Tibial nerve (tissue), 4 donors: ENCODE results near the gene MDK. TPM values are rescaled to one million over a fixed set of nuclear protein-coding genes. Genes with fewer than 3 reads are reported as not detected.

Experiments used
- DNase-seq, 2 donors: peaks; one replicate each; pipeline ENCODE4 v3.0.0-alpha.2; 2019; ENCODE audit warnings: low spot score in 2 of 2
- H3K27ac ChIP-seq, 4 donors: fragments of 200-600 bp; sonication (generic) in 3 of 4; one replicate each; pipeline ENCODE4 v1.5.1; 2017 to 2019; ENCODE audit warnings: mild to moderate bottlenecking in 1 of 4
- H3K27me3 ChIP-seq, 2 donors: fragments of 200-600 bp; sonication (generic) in 1 of 2; one replicate each; pipeline versions ENCODE4 v1.5.1 to v1.6.0; 2017 to 2019
- H3K36me3 ChIP-seq, 3 donors: fragments of 200-600 bp; sonication (generic); one replicate each; pipeline ENCODE4 v1.5.1; 2018 to 2019
- H3K4me1 ChIP-seq, 4 donors: fragments of 200-600 bp; sonication (generic) in 3 of 4; one replicate each; pipeline ENCODE4 v1.5.1; 2017 to 2019
- H3K4me3 ChIP-seq, 4 donors: fragments of 200-600 bp; sonication (generic) in 3 of 4; one replicate each; pipeline ENCODE4 v1.5.1; 2017 to 2019; ENCODE audit warnings: mild to moderate bottlenecking in 1 of 4, moderate library complexity in 1 of 4
- H3K9me3 ChIP-seq, 4 donors: fragments of 200-600 bp; sonication (generic) in 3 of 4; one replicate each; pipeline ENCODE4 v1.5.1; 2017 to 2019
- EP300 ChIP-seq, 2 donors: sonication (generic); formaldehyde crosslinking; IDR thresholded peaks; one replicate each; pipeline ENCODE4 v1.6.1; 2017; ENCODE audit warnings: antibody characterized with exemption in 2 of 2, mild to moderate bottlenecking in 1 of 2
- POLR2A ChIP-seq, 2 donors: fragments of 450-650 bp; IDR thresholded peaks; one replicate each; pipeline ENCODE4 v1.6.1; 2017; ENCODE audit warnings: antibody characterized with exemption in 2 of 2, mild to moderate bottlenecking in 2 of 2, moderate library complexity in 2 of 2
- WGBS, 2 donors: methylation state at CpG; one replicate each; pipeline ENCODE4 v1.1.5; 2018; 5-methylcytosine and 5-hydroxymethylcytosine counted together
- total RNA-seq, 4 donors: library from RNA; depleted of rRNA; stranded (reverse); fragments of >200 nt; gene quantifications; one replicate each; pipeline ENCODE4 v1.1.0, GENCODE V29; 2016
- TF ChIP-seq, protein P1 (sequence below), 5 experiments: fragments of 200-600 bp in 3 of 5; fragments of 450-650 bp in 2 of 5; sonication (generic) in 3 of 5; IDR thresholded peaks; one replicate each; pipeline ENCODE4 v1.5.1; 2016 to 2019; ENCODE audit warnings: antibody characterized with exemption in 5 of 5, mild to moderate bottlenecking in 3 of 5, moderate library complexity in 2 of 5

The MDK gene
- total RNA-seq, 4 donors from 2014 or later = 48.1 to 107 (median 57.3) TPM

DNA sequence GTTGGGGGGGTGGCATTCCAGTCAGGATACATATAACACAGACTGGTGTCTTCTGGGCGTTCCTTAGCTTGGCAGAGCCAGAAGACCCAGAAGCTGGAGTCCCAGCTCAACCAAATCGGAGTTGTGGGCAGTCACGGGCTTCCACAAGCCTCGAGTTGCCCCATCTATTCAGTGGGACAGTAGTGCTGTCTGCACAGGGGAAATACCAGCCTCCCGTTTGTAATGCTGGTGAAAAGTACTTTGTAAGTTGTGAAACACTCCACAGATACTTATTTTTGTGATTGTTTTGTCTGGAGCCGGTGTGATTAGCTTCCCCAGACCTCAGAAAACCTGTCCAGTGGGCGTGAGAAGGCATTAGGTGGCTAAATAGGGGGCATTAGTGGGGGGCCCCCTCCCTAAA lies 20.6 kb upstream of the MDK start:
- H3K4me3 ChIP-seq = peak overlapping the region in 3 of 4 donors; percentile 15 to 37 (median 31)
- peak overlapping the region; percentile 17 to 84 (median 77) for H3K27ac ChIP-seq
- TF ChIP-seq, protein P1, sequence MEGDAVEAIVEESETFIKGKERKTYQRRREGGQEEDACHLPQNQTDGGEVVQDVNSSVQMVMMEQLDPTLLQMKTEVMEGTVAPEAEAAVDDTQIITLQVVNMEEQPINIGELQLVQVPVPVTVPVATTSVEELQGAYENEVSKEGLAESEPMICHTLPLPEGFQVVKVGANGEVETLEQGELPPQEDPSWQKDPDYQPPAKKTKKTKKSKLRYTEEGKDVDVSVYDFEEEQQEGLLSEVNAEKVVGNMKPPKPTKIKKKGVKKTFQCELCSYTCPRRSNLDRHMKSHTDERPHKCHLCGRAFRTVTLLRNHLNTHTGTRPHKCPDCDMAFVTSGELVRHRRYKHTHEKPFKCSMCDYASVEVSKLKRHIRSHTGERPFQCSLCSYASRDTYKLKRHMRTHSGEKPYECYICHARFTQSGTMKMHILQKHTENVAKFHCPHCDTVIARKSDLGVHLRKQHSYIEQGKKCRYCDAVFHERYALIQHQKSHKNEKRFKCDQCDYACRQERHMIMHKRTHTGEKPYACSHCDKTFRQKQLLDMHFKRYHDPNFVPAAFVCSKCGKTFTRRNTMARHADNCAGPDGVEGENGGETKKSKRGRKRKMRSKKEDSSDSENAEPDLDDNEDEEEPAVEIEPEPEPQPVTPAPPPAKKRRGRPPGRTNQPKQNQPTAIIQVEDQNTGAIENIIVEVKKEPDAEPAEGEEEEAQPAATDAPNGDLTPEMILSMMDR (IDR thresholded peaks at IDR 0.05) = no peak
- TF ChIP-seq EP300 (IDR thresholded peaks at IDR 0.05) (no peak), POLR2A (IDR thresholded peaks at IDR 0.05) (no peak)
- H3K4me1 ChIP-seq = peaks cover 0 to 52% (median 28%) of the 10 kb centered on the region in 4 donors
- no peak for DNase-seq
- 43 to 53% methylated on average over 7 of the region's 7 CpGs for whole genome bisulfite sequencing, 2 donors
- H3K36me3 ChIP-seq = peaks cover 0 to 9% (median 0%) of the 10 kb centered on the region in 3 donors
- no peaks in the 10 kb centered on the region for H3K9me3 ChIP-seq
- no peaks in the 10 kb centered on the region for H3K27me3 ChIP-seq

DNA sequence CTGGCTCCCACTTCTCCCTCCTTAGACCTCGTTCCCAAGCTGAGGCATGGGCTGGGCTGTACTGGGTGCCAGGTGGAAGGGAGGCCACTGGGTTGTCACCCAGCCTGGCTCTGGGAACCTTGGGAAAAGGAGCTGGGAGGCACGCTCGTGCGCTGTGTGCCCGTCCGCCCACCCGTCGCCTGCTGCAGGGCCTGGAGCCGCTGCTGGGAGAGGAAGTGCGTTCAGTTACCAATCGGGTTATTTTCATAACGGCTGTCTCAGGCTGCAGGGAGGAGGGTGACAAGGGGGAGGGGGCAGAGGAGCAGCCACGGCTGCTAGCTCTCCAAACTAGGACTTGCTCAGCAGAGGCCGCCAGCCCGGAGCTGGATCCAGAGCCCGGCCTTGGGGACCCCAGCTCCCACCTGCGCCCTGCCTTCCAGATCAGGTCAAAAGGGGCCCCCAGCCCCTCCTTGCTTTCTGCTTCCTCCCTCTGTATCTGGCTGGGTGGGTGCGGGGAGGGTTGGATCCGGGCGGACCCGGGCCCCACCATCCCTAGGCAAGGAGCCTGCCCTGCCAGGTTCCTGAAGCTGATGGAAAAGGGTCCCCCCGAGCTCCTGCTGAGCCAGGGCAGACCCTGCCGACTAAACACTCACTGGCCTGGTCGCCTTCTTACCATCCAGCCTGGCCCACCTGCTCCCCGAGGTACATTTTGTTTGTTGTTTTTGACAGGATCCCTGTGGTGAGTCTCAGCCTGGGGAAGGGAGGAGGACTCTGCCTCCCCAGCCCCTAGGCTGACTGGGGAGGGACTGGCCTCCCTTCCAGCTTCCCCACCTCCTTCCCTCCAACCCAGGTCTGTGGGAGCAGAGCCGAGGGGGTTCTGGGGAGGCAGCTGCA lies 19.9 kb upstream of the MDK start:
- TF ChIP-seq, protein P1 (IDR thresholded peaks at IDR 0.05) = no peak
- TF ChIP-seq POLR2A (IDR thresholded peaks at IDR 0.05) (peak in 1 of 2 donors; percentile 19), EP300 (IDR thresholded peaks at IDR 0.05) (peak in 1 of 2 donors; percentile 12)
- Histone ChIP-seq H3K27ac (peak overlapping the region; percentile 17 to 84 (median 77)), H3K4me3 (peak overlapping the region in 3 of 4 donors; percentile 15 to 37 (median 31)), H3K27me3 (no peaks in the 10 kb centered on the region), H3K36me3 (peaks cover 0 to 3% (median 0%) of the 10 kb centered on the region in 3 donors), H3K4me1 (peaks cover 0 to 55% (median 28%) of the 10 kb centered on the region in 4 donors), H3K9me3 (no peaks in the 10 kb centered on the region)
- DNase-seq = no peak
- WGBS, 2 donors = 20 to 21% methylated on average over 16 to 26 of the region's 26 CpGs

DNA sequence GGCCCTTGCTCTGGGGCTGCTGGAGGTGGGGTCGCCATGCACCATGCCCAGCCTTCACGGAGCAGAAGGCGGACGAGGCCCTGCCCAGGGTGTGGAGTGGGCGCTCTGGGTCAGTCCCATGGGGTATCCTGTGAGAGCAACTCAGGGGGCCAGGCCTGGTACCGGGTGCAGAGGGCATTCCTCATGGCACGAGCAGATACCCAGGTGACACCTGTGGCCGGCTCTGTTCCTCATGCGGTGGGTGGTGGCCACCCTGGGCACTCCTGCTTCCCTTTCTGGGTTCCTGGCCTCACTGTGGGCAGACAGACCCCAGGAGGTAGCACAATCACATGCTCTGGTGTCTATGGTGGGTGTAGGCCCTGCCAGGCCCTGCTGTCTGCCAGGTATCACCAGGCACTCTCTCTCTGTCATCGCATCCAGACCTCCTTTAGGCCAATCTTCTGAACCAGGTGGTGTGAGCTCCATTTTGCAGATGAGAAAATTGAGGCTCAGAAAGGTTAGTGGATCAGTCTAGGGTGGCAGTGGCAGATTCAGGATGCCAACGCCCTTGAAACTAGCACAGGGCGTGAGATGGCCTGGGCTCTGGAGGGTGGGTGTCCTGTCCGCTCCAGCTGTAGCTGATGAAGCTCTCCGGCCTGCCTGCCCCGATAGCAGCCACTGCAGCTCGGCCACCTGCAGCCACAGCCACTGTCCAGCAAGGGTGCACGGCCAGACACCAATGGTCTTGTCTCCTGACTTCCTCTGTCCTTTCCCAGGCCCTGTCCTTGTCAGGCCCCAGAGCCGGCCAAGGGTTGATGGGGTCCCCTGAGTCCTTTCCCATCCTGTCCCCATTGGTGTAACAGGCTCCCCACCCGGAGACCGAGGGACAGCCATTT lies 19.1 kb upstream of the MDK start:
- H3K9me3 ChIP-seq = no peaks in the 10 kb centered on the region
- H3K27ac ChIP-seq = peak overlapping the region in 3 of 4 donors; percentile 66 to 84 (median 83)
- H3K27me3 ChIP-seq = no peaks in the 10 kb centered on the region
- no peak for DNase-seq
- TF ChIP-seq EP300 (IDR thresholded peaks at IDR 0.05) = no peak
- TF ChIP-seq, protein P1 (IDR thresholded peaks at IDR 0.05) = no peak
- no peak for TF ChIP-seq POLR2A (IDR thresholded peaks at IDR 0.05)
- H3K4me1 ChIP-seq = peaks cover 0 to 57% (median 33%) of the 10 kb centered on the region in 4 donors
- H3K36me3 ChIP-seq = no peaks in the 10 kb centered on the region
- peak overlapping the region in 1 of 4 donors; percentile 37 for H3K4me3 ChIP-seq
- WGBS, 2 donors = 71 to 84% methylated on average over 12 to 18 of the region's 20 CpGs

DNA sequence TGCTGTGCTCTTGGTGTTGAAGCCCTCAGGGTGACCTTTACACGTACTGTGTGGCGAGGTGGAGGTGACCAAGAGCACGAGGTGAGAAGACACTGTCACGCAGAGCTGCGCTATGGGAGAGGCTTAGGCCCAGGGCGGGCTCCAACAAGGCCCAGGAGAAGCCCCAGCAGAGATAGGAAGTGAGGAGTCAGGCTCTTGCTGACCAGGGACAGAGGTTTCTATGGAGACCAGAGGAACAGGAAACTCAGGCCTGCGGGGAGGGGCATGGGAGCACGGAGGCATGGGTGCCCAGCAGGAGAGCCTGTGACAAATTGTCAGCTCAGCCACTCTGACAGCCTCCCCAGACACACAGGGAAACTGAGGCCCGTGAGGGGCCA lies 18.4 kb upstream of the MDK start:
- TF ChIP-seq, protein P1 (IDR thresholded peaks at IDR 0.05) = no peak
- no peak for TF ChIP-seq EP300 (IDR thresholded peaks at IDR 0.05)
- no peak for TF ChIP-seq POLR2A (IDR thresholded peaks at IDR 0.05)
- no peaks in the 10 kb centered on the region for H3K9me3 ChIP-seq
- WGBS, 2 donors = 43 to 58% methylated on average over 5 to 9 of the region's 9 CpGs
- H3K36me3 ChIP-seq = no peaks in the 10 kb centered on the region
- H3K4me1 ChIP-seq = peaks cover 0 to 63% (median 39%) of the 10 kb centered on the region in 4 donors
- DNase-seq = peak in 1 of 2 donors; percentile 41
- H3K27me3 ChIP-seq = no peaks in the 10 kb centered on the region
- peak overlapping the region in 3 of 4 donors; percentile 6 to 84 (median 83) for H3K27ac ChIP-seq
- peak overlapping the region in 1 of 4 donors; percentile 12 for H3K4me3 ChIP-seq
